COLO668 (cell line): ENCODE data around the gene MMP14.
"Not testable (repeated sequence)": the region's sequence is repeated elsewhere in the genome, so short reads cannot be mapped to it uniquely, and the experiment has no call there.

Experiments
- DNase-seq: peaks from one replicate; lab custom pipeline; 2025; ENCODE audit not compliant: unreplicated experiment; lab: John Stamatoyannopoulos, UW

The MMP14 gene

GRCh38 chr14:22814373-22814772 is 22.0 kb upstream of the MMP14 start:
- no peak for DNase-seq

GRCh38 chr14:22814941-22815713 is 21.3 kb upstream of the MMP14 start, which contains the start of gene SLC7A7:
TSS of gene SLC7A7 (minus strand) at chr14:22815435. CDS start at chr14:22813398, 2,037 bp downstream.
- DNase-seq = no peak

GRCh38 chr14:22819151-22819988 is 17.0 kb upstream of the MMP14 start:
- no peak for DNase-seq

GRCh38 chr14:22820731-22821130 is 15.7 kb upstream of the MMP14 start:
- DNase-seq = no peak

GRCh38 chr14:22821193-22822015 is 15.0 kb upstream of the MMP14 start:
- DNase-seq = no peak

- no peak for DNase-seq
Observed at GRCh38 chr14:22822016-22822570, 14.3 kb upstream of the MMP14 start.

- peak; percentile 49 for DNase-seq
Observed at GRCh38 chr14:22822571-22823098, 13.8 kb upstream of the MMP14 start.

GRCh38 chr14:22824711-22825359 is 11.6 kb upstream of the MMP14 start:
- DNase-seq = no peak

GRCh38 chr14:22829076-22829660 is 7.2 kb upstream of the MMP14 start:
- not testable (repeated sequence) for DNase-seq

- DNase-seq = peak; percentile 94
Observed at GRCh38 chr14:22829661-22830442, 6.5 kb upstream of the MMP14 start, which contains the start of gene MRPL52. TSS of gene MRPL52 (plus strand) at chr14:22829887. CDS start at chr14:22829913, 26 bp downstream.

GRCh38 chr14:22830443-22831010 is 5.9 kb upstream of the MMP14 start:
- no peak for DNase-seq

GRCh38 chr14:22835505-22835904 is 880 bp upstream of the MMP14 start:
- no peak for DNase-seq

GRCh38 chr14:22837114-22837749 is 847 bp downstream of the MMP14 start:
- no peak for DNase-seq

- DNase-seq = no peak
Observed at GRCh38 chr14:22837750-22838538, 1.6 kb downstream of the MMP14 start.

- no peak for DNase-seq
Observed at GRCh38 chr14:22838631-22839041, 2.3 kb downstream of the MMP14 start.

- no peak for DNase-seq
Observed at GRCh38 chr14:22839159-22839779, 2.9 kb downstream of the MMP14 start.

GRCh38 chr14:22841311-22841710 is 4.9 kb downstream of the MMP14 start:
- DNase-seq = no peak
